Nasal cavity respiratory epithelium epithelial cell of viscerocranial mucosa (primary cell): ENCODE results near the gene ANKRD40CL. TPM values are rescaled to one million over a fixed set of nuclear protein-coding genes. Genes with fewer than 3 reads are reported as not detected.

Source experiments
- total RNA-seq: library from RNA; depleted of rRNA; stranded (reverse); fragments of >200 nt; gene quantifications from 2 replicates; pipeline ENCODE4 v1.2.3, GENCODE V29; 2014

Gene ANKRD40CL, protein sequence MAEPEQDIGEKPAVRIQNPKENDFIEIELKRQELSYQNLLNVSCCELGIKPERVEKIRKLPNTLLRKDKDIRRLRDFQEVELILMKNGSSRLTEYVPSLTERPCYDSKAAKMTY
- total RNA-seq, result not detected in 2 replicates

DNA sequence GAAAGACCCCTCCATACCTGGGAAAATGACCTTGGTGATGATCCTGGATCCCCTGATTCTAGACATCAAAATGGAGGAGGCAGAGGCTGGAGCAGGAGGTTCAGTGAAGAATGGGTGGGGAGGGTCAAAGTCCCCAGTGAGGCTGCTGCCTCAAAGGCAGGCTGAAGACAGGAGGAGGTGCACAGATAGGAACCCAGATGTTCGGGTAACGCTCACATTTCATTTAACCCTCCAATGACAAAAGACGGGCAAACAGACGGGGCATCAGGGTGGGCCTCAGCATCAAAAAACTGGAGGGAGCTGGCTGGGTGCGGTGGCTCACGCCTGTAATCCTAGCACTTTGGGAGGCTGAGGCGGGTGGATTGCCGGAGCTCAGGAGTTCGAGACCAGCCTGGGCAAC lies at the start of gene ANKRD40CL:
TSS of gene ANKRD40CL (minus strand) at position 73 of the 400 bp plus-strand sequence. CDS start 605 bp downstream, outside the sequence.

GRCh38 chr17:50719144-50719923 lies 48.0 kb downstream of the ANKRD40CL start, which contains the start of gene LUC7L3:
LUC7L3 (plus strand) TSS chr17:50719603; CDS start chr17:50719733, 130 bp downstream.

Other genes with a start within 250 kb of the ANKRD40CL start
- 4.1 and 20.9 TPM in 2 replicates for gene EPN3, start 234.8 kb downstream of the ANKRD40CL start, total RNA-seq
- gene SPATA20, start 220.3 kb downstream of the ANKRD40CL start, total RNA-seq, result 18.5 and 27.8 TPM in 2 replicates
- not detected in 2 replicates for gene CACNA1G, start 206.8 kb downstream of the ANKRD40CL start, total RNA-seq
- gene ABCC3, start 132.6 kb downstream of the ANKRD40CL start, total RNA-seq, result 18.1 and 27.3 TPM in 2 replicates
- 29.7 and 30.0 TPM in 2 replicates for gene ANKRD40, start 59.6 kb downstream of the ANKRD40CL start, total RNA-seq
- gene LUC7L3, start 47.9 kb downstream of the ANKRD40CL start, total RNA-seq, result 17.1 and 28.7 TPM in 2 replicates
- gene WFIKKN2, start 68.1 kb upstream of the ANKRD40CL start, total RNA-seq, result not detected in 2 replicates
- 19.1 and 25.7 TPM in 2 replicates for gene TOB1, start 98.8 kb upstream of the ANKRD40CL start, total RNA-seq